ENCODE data around the gene RD3L.
"Not testable (repeated sequence)": the region's sequence is repeated elsewhere in the genome, so short reads cannot be mapped to it uniquely, and the experiment has no call there.

RD3L gene

DNA sequence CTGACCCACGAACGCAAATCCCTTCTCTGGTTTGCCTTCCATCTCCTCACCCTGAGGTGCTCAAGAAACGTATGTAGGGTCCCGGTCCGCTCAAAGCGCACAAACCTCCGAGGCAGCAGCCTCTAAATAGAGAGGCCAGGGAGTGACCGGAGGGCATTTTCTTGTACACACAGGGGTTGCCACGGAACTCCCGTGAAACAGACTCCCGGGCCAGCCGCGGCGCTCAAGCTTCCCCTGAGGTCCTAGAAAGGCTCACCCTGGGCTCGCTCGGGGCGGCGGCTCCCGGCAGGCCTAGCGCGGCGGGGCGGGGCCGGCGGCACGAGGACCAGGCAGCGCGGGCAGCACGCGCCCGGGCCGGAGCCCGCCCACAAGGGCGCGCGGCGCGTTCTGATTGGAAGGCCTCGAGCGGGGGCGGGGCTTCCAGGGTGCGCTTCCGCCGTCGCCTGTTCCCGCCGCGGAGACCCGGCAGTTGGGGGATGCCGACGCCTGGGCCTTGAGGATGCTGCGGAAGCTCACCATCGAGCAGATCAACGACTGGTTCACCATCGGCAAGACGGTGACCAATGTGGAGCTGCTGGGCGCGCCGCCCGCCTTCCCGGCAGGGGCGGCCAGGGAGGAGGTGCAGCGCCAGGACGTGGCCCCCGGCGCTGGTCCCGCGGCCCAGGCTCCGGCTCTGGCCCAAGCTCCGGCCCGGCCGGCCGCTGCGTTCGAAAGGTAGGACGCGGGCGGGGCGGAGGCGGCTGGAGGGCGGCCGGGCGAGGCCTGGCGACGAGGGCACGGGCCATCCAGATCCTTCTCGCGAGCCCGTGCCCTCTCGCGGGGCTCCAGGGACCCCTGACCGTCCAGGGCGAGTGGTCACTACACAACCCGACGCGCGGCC, 14.1 kb downstream of the RD3L start, which contains the start of gene TDRD9:
Gene TDRD9 (plus strand): TSS at position 446 of the 880 bp plus-strand sequence. CDS start 54 bp downstream, at position 500.
- no peak for DNase-seq (ENCODE audit: low read depth in 2 of 2, low spot score in 1 of 2)

DNA sequence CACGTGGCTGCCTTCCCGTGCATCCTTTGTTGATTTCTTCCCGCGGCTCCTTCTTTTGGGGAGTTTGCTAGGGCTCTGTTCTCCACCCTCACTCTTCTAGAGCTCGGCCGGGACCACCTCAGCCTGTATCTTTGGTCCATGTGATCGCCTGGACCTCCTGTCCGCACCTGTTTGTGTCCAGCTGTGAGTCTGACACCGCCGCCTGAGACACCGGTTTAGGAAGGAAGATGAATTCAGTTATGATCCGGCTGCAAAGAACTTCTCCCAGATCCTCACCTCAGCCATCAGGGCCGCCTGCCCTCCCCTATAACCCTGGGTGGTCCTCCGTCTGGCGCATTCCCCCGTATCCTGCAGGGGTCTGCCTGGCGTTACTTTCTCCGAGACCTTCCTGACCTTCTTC, 14.8 kb downstream of the RD3L start:
- DNase-seq (ENCODE audit: low read depth in 2 of 2, low spot score in 1 of 2): no peak

DNA sequence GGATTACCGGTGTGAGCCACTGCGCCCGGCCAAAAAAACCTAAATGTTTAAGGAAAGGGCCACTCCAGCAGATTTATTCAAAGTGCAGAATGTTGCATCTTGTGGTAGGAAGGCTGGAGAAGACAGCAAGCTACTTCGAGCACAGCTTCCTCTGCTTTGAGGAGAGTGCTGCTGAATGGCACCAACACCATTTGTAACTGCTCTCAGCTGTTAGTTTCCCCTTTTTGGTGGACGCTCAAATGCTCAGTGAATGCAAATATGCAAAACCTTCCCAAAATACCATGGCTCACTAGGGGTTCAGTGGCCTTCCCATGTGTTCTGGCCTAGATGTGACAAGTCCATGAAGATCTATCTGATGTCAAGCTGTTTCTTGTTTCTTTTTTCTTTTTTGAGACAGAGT, 17.0 kb downstream of the RD3L start:
- no peak for DNase-seq (ENCODE audit: low read depth in 2 of 2, low spot score in 1 of 2)

DNA sequence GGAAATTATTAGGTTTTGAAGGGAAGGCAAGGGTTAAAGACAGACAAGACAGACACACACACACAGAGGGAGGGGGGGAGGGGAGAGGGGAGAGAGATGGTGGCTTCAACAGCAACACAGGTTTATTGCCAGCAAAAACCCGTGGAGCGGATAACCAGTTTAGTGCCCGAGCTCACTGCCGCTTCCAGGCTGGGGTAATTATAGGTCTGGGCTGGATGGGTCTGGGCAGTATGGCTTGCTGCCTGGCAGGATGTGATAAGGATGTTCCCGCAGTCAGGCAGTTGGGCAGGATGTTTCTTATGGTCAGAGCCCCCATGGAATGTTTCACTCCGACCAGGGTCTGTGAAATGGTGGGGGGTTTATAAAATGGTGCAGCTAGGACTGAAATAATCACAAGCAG, 18.5 kb downstream of the RD3L start:
- DNase-seq (ENCODE audit: low read depth in 2 of 2, low spot score in 1 of 2): no peak

DNA sequence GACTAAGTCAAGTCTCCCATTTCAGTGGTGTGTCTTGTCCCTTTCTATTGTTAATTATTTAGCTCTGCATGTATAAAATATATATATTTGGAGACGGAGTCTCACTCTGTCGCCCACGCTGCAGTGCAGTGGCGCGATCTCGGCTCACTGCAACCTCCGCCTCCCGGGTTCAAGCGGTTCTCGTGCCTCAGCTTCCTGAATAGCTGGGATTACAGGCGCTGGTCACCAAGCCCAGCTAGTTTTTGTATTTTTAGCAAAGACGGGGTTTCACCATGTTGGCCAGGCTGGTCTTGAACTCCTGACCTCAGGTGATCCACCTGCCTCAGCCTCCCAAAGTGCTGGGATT, 20.5 kb downstream of the RD3L start:
- not testable (repeated sequence) for DNase-seq (ENCODE audit: low read depth in 2 of 2, low spot score in 1 of 2)

DNA sequence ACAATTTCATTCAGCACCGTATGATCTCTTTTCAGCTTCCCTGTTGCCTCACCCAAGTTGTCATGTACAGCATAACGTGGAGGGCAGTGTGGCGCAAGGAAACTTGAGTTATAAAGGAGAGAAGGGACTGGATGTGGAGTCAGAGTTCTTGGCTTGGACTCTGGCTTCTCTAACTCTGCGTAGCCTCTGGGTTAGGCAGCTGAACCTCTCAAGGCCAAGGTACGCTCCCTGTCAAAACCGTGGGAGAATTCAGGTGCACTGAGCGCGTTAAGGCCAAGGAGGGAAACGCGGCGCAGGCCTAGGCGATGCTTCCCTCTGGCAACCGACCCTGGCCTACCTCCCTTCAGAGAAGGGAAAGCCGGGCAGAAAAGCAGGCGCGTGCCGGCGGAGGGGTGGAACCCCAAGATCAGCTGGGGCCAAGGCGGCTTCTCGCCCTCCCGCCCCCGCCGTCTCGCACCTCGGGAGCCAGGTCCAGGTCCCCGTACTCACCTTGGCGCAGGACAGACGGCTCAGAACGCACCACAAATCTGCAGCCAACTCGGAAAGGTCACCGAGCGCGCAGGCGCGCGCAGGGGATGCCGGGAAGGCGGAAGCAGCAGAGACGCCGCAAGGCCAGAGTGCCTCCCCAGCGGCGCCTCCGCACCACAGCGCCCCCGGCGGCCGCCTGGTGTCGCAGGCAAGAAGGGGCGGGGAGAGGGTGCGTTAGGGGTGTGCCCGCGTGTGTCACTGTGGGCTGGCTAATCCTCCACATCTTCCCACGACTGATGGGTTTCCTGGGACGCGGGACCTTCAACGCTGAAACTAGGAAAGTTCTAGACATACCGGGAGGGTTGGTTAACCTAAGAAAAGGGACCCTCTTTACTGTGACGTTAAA, 21.1 kb downstream of the RD3L start:
- peak; percentile 85 to 88 for DNase-seq (ENCODE audit: low read depth in 2 of 2, low spot score in 1 of 2)

DNA sequence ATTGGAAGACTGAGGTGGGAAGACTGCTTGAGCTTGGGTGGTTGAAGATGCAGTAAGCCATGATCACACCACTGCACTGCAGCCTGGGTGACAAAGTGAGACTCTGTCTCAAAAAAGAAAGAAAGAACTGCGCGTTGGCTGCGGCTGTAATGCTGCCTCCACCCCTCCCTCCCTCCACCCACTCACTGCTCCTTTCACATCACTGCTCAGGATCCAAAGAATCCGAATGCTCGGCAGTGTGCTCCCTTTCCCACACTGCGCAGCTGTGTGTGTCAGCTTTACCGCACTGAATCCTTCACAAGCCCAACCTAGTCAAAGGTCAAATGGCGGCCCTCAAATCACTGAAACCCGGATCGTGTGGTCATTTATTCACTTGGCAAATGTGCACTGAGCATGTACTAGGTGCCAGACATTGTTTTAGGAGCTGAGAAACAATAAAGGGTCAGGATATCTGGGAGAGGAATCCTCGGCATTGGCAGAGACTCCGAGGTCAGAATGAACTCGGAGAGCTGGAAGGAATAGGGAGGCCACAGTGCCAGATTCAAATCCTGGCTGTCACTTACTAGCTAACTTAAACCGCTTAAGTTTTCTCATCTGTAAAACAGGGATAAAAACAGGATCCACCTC, 25.6 kb downstream of the RD3L start:
- DNase-seq (ENCODE audit: low read depth in 2 of 2, low spot score in 1 of 2): no peak

DNA sequence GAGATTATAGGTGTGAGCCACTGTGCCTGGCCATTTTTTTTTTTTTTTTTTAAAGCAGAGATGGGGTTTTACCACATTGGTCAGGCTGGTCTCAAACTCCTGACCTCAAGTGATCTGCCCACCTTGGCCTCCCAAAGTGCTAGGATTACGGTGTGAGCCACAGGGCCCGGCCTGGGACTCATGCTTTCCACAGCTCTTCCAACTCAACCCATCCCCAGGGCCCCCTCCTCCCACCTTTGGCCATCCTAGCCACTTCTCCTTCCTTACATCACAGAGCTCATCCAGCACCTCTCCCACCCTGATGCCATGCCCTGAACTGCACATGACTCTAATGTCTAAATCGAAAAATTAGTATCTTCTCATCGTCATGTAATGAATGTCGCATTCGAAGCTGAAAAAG, 26.7 kb downstream of the RD3L start:
- no peak for DNase-seq (ENCODE audit: low read depth in 2 of 2, low spot score in 1 of 2)

DNA sequence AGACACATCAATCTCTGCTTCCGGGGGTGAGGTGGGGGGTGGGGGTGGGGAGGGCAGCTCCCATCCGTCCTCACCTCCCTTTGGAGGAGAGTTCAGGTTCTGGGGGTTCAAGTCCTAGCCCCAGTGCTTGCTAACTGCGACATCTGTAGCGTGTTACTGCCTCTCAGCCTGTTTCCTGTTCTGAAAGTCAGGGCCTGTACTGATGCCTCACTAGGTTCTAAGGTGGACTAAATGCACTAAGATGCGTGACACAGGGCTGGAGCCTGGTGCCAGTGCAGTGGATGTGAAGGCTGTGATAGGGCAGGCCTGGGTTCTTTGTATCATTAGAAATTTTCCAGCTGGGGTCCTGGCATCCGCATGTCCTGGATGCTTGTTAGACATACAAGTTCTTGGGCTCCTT, 31.3 kb downstream of the RD3L start:
- DNase-seq (ENCODE audit: low read depth in 2 of 2, low spot score in 1 of 2): no peak

DNA sequence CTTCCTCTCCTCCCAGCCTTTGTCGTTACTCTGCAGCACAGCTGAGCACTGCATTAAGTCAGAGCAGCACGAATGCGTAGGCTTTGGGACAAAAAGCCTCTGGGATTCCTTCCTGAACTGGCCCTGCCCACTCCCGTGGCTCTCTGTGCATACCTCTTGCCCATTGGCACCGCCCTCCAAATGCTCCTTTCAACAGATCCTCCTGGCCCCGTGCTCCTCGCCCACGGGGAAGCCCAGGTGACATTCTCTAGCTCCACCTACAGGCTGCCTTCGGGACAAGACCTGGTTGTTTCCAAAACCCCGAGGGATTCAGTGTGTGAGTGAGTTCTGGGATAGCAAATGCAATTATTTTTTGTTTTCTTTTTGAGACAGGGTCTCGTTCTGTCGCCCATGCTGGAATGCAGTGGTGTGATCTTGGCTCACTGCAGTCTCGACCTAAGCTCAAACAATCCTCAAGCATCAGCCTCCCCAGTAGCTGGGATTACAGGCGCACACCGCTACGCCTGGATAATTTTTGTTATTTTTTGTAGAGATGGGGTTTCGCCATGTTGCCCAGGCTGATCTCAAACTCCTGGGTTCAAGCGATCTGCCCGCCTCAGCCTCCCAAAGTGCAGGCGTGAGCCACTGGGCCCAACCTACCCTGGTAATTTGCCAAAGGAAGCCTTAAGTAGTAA, 31.9 kb downstream of the RD3L start:
- peak; percentile 44 for DNase-seq (ENCODE audit: low read depth in 2 of 2, low spot score in 1 of 2)

DNA sequence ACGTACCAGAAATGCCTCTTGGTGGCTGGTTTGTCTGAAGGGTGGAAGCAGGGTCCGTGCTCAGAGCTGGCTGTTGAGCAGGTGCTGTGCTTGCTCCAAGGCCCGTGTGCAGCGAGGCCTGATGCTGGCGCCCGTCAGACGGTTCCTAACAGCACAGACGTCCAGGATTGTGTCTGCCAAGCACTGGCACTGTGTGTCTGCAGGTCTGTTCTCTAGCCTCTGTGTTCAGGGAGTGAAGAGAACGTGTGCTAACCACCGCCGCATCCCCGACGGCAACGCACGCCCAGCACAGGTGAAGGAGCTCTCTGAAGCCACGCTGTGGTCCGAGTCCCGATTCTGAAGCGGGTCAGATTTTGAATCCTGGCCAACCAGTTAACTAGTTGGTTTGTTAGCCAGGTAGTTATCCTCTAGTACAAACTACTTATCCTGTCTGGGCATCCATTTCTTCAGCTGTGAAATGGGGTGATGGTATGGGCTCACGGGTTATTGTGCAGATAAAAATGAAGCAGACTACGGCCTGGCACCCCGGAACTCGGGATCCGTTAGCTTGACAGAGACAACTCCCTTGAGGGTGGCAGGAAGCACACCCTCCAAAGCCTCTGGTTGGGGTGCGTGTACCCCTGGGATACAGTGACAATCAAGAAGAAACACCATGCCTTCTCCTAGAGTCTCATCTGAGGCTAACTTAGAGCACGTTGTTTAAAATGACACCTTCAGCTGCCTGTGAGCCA, 32.6 kb downstream of the RD3L start:
- no peak for DNase-seq (ENCODE audit: low read depth in 2 of 2, low spot score in 1 of 2)

DNA sequence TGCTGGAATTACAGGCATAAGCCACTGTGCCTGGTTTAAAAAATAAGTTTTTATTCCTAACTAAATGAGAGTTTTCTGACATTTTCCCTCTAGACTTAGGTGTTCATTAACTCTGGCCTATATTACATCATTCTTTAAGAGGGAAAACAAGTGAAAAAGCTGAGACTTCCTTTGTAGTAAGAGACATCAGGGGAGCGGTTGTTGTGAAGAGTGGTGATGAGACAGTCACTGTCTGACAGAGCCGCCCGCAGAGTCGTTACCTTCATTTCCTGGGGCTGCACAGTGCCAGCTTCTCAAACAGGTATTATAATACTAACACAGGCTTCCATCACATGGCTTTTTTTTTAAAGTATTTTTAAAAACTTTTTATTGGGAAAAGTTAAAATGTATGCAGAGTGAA, 33.7 kb downstream of the RD3L start:
- DNase-seq (ENCODE audit: low read depth in 2 of 2, low spot score in 1 of 2): peak in 1 of 2 donors; percentile 21

DNA sequence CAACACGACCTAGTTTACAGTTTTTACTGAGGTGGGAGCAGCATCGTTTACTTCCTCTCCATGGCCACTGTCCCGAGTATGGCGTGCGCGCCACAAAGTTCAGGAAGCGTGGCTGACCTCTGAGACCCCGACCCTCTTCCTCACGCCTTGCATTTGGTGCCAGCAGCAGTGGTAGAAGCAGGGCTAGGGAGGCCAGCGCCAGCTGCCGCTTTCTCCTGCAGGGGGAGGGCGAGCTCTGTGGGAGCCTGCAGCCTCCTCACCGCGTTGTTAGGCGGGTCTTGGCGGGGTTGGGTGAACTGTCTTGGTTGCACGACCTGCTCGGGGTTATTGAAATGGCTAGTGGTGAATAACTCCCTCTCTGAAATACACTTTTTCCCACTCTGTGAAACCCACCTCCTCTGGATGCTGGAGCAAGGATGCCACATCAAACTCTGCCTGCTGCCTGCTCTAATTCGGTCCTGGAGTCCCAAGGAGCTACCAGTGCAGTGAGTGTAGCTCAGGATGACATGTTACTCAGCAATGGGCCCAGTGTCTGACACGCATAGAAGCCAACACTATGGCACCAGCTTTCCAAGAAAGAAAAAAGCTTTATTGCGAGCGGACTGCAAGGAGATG, 36.4 kb downstream of the RD3L start:
- DNase-seq (ENCODE audit: low read depth in 2 of 2, low spot score in 1 of 2): no peak

DNA sequence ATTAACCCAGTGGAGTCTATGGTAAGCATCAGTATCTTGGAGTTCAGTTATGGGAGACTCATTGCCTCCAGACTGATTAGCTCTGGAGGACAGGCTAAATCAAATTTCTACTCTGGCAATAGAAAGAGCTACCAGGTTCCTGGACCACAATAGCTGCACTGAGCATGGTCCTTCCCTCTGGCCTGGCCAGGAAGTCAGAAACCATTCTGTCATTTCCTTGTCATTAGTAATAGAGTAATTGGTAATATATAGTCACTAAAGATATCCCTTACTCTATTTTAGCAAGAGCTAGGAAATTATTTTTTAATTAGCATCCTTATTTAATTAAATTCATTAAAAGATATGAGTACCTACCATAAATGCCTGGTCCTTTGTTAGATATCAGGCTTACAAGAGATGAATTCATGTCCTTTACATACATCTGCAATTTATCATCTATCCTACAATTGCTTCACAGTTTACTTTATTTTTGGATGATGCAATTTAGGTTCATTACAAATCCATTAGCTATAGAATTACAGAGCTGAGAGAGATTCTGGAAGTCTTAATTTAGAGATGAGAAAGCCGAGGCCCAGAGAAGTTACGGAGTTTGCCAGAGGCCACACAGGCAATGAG, 37.7 kb downstream of the RD3L start:
- DNase-seq (ENCODE audit: low read depth in 2 of 2, low spot score in 1 of 2): no peak

DNA sequence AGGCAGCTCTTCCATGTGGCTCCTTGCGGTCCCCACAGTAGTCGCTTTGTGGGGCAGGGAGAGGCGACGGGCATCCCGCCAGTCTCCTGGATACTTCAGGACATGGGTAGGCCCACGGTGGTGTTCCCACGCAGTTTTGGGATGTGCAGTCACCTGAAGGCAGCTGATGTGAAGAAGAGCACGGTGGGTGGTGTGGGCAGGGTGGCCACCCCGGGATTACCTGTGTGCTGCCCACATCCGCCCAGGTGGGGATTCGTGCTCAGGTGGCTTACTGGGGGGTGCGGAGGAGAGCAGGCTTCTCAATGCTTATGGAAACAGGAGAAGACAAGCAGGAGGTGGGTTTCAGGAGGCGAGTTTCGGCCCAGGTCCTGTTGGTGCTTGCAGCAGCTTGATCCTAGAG, 42.5 kb downstream of the RD3L start:
- DNase-seq (ENCODE audit: low read depth in 2 of 2, low spot score in 1 of 2): no peak

DNA sequence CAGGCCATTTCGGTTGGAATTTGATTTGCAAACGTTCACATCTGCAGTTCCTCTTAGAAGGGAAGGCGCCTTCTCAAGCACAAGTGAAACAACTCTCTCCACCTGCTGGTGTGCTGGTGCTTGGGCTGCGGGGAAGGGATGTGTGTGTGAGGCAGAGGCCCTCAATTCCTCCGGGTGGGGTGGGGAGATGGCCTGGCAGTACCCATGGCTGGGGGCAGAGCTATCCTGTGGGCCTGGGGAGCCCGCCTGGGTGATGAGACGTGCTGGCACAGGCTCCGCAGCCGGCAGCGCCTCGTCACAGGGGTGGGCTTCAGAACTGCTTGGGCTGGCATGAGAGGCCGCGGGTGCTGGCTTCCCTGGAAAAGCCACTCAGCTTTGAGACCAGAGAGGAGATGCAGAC, 43.0 kb downstream of the RD3L start:
- no peak for DNase-seq (ENCODE audit: low read depth in 2 of 2, low spot score in 1 of 2)

DNA sequence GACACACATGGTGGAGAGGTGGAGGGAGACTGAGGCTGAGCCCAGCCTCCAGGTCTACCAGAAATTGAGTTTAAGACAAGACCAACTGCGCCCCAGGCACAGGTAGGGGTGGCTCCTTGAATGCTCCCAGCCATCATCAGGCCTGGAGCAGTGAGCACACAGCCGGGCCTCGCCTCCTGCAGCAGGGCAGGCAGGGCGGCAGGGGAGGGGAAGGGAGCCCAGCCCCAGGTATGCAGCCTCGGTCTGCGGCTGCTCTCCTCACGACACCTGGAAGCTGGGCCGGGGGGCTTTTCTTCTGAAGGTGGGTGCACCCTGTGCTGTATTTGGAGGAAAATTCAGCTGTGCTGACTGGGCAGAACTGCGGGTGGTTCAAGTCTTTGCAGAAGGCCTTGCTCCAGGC, 43.6 kb downstream of the RD3L start:
- no peak for DNase-seq (ENCODE audit: low read depth in 2 of 2, low spot score in 1 of 2)

DNA sequence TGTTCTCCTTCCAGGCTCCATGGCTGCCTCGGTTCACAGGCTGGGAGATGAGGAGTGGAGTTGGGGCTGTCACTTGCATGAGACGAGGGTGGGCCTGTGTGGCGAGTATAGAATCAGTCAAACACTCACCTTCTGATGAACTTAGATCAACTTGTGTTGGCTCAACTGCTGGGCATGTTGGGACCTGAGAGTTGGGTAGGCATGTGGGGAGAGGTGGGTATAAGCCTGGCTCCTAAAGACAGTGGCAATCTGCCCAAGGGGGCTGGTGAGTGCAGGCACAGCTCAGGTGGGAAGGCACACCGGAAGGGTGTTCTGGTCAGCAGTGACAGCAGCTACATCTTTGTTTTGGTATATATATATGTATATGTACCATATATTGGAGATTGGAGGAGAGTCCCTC, 44.1 kb downstream of the RD3L start:
- no peak for DNase-seq (ENCODE audit: low read depth in 2 of 2, low spot score in 1 of 2)

DNA sequence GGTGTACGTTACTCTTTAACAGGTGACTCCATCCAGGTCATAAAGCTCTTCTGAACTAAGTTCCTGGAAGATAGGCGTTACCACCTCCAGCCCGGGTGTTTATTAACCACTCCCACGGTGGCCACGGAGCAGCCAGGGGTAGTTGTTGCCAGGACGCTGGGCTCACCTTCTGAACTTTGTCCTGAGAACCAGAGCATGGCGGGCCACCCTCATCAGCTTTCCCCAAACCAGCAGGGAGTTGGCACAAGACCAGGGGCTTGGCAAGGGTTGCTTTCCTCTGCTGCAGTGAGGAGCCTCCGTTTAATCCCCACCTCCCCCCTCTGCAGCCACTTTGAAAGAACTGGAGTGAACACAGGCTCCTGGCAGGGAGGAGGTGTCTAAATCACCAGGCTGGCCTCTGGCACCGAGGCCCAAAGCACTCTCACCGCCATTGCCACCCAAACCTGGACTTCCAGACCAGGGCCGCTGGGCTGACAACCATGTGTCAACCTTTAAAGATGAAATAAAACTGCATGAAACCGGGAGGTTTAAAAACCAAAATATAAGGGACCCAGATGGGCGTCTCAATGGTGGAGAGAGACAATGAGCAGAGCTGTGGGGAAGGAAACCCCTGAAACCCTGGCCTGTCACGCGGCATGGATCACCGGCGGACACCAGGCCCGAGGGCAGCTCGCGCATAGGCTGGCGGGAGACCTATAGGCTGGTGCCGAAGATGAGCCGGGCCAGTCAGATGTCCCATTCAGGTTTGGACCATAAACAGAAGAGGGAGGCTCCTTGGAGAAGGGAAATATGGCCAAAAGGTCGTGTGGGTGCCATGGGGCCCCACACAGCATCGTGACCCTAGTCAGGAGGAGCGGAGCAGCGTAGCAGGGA, 45.0 kb downstream of the RD3L start:
- DNase-seq (ENCODE audit: low read depth in 2 of 2, low spot score in 1 of 2): no peak
